Trophoblast cell (in vitro differentiated cells and primary cell): ENCODE results near the gene RASA2.
"Not testable (repeated sequence)": the region's sequence is repeated elsewhere in the genome, so short reads cannot be mapped to it uniquely, and the experiment has no call there.

ENCODE experiments used
- DNase-seq, 2 donors: peaks; one replicate each; pipeline ENCODE4 v3.0.0-alpha.2; 2016
- H2AFZ ChIP-seq: 2 replicates; pipeline ENCODE4 v1.6.1; 2013; ENCODE audit warnings: low read length, moderate library complexity, mild to moderate bottlenecking; ENCODE audit not compliant: insufficient read depth, poor library complexity
- H2AK5ac ChIP-seq: 2 replicates; pipeline ENCODE4 v1.6.1; 2013; ENCODE audit warnings: mild to moderate bottlenecking, low read length
- H2BK120ac ChIP-seq: 2 replicates; pipeline ENCODE4 v1.6.1; 2013; ENCODE audit warnings: low read length, mild to moderate bottlenecking, moderate library complexity; ENCODE audit not compliant: insufficient read depth, poor library complexity
- H2BK12ac ChIP-seq: 2 replicates; pipeline ENCODE4 v1.6.1; 2013; ENCODE audit warnings: mild to moderate bottlenecking, low read length, moderate library complexity
- H2BK5ac ChIP-seq: 2 replicates; pipeline ENCODE4 v1.6.1; 2013; ENCODE audit warnings: low read length, low read depth, moderate library complexity, mild to moderate bottlenecking; ENCODE audit not compliant: poor library complexity
- H3K14ac ChIP-seq: 2 replicates; pipeline ENCODE4 v1.6.1; 2013; ENCODE audit warnings: mild to moderate bottlenecking, low read length
- H3K18ac ChIP-seq: 2 replicates; pipeline ENCODE4 v1.6.1; 2013; ENCODE audit warnings: mild to moderate bottlenecking, low read length
- H3K23ac ChIP-seq: 2 replicates; pipeline ENCODE4 v1.6.1; 2013; ENCODE audit warnings: low read length
- H3K27ac ChIP-seq: 2 replicates; pipeline ENCODE4 v1.5.1; 2013; ENCODE audit warnings: low read depth, mild to moderate bottlenecking, inconsistent platforms, low read length, moderate library complexity
- H3K27me3 ChIP-seq: 2 replicates; pipeline ENCODE4 v1.6.1; 2013; ENCODE audit warnings: inconsistent platforms, mild to moderate bottlenecking, low read length, moderate library complexity; ENCODE audit not compliant: insufficient read depth
- H3K36me3 ChIP-seq, 2 experiments: 1 replicate in 1 of 2; 2 replicates in 1 of 2; pipeline ENCODE4 v1.6.1; 2013; ENCODE audit warnings: low read length in 2 of 2, mild to moderate bottlenecking in 2 of 2, moderate library complexity in 1 of 2; ENCODE audit not compliant: insufficient read depth in 2 of 2, control insufficient read depth in 1 of 2
- H3K4ac ChIP-seq: 2 replicates; pipeline ENCODE4 v1.6.1; 2013; ENCODE audit warnings: low read depth, mild to moderate bottlenecking, low read length, moderate library complexity
- H3K4me1 ChIP-seq, 2 experiments: 1 replicate in 1 of 2; 2 replicates in 1 of 2; pipeline ENCODE4 v1.6.1; 2013; ENCODE audit warnings: low read length in 2 of 2, mild to moderate bottlenecking in 2 of 2, moderate library complexity in 1 of 2; ENCODE audit not compliant: insufficient read depth in 2 of 2, control insufficient read depth in 1 of 2
- H3K4me2 ChIP-seq: 2 replicates; pipeline ENCODE4 v1.6.1; 2013; ENCODE audit warnings: inconsistent platforms, mild to moderate bottlenecking, low read length, moderate library complexity
- H3K4me3 ChIP-seq: 2 replicates; pipeline ENCODE4 v1.5.1; 2013; ENCODE audit warnings: mild to moderate bottlenecking, low read depth, low read length, inconsistent platforms
- H3K79me1 ChIP-seq: one replicate; pipeline ENCODE4 v1.6.1; 2013; ENCODE audit warnings: low read length
- H3K79me2 ChIP-seq: 2 replicates; pipeline ENCODE4 v1.6.1; 2013; ENCODE audit warnings: low read length, mild to moderate bottlenecking; ENCODE audit not compliant: control insufficient read depth, insufficient read depth, poor library complexity
- H3K9ac ChIP-seq: 2 replicates; pipeline ENCODE4 v1.6.1; 2013; ENCODE audit warnings: mild to moderate bottlenecking, low read length
- H3K9me3 ChIP-seq: 2 replicates; pipeline ENCODE4 v1.6.1; 2013; ENCODE audit warnings: low read depth, mild to moderate bottlenecking, control low read depth, inconsistent platforms, low read length; ENCODE audit not compliant: insufficient read depth
- H4K12ac ChIP-seq: 2 replicates; pipeline ENCODE4 v1.6.1; 2013; ENCODE audit warnings: low read depth, mild to moderate bottlenecking, low read length, moderate library complexity
- H4K8ac ChIP-seq: 2 replicates; pipeline ENCODE4 v1.6.1; 2013; ENCODE audit warnings: low read depth, mild to moderate bottlenecking, low read length, moderate library complexity
- H4K91ac ChIP-seq: one replicate; pipeline ENCODE4 v1.6.1; 2013; ENCODE audit warnings: low read depth, mild to moderate bottlenecking, low read length, moderate library complexity
- WGBS: extraction: QIAGEN DNeasy Blood & Tissue Kit; methylation state at CpG from one replicate; pipeline ENCODE4 v1.1.7; 2013; ENCODE audit warnings: missing lambda C conversion rate; ENCODE audit not compliant: insufficient read length, insufficient coverage; ENCODE audit errors: extremely low coverage; 5-methylcytosine and 5-hydroxymethylcytosine counted together

The RASA2 gene

DNA sequence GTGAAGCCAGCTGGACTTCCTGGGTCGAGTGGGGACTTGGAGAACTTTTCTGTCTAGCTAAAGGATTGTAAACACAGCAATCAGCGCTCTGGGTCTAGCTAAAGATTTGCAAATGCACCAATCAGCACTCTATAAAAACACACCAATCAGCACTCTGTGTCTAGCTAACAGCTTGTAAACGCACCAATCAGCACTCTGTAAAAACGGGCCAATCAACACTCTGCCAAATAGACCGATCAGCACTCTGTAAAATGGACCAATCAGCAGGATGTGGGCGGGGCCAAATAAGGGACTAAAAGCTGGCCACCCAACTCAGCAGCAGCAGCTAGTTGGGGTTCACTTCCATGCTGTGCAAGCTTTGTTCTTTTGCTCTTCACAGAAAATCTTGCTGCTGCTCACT is 141.5 kb downstream of the RASA2 start:
- not testable (repeated sequence) for H3K27ac ChIP-seq, H2AFZ ChIP-seq, H3K36me3 ChIP-seq, H4K91ac ChIP-seq, H2AK5ac ChIP-seq, H3K79me2 ChIP-seq, H3K23ac ChIP-seq, H3K9ac ChIP-seq, H3K14ac ChIP-seq, H3K79me1 ChIP-seq, H2BK5ac ChIP-seq, H3K4ac ChIP-seq, DNase-seq, H2BK120ac ChIP-seq, H3K27me3 ChIP-seq, H3K9me3 ChIP-seq, H2BK12ac ChIP-seq, H3K18ac ChIP-seq, H3K4me3 ChIP-seq, H4K8ac ChIP-seq, H3K4me2 ChIP-seq, H4K12ac ChIP-seq, H3K4me1 ChIP-seq
- no CpG with 5 or more reads among the region's 6 CpGs for WGBS

DNA sequence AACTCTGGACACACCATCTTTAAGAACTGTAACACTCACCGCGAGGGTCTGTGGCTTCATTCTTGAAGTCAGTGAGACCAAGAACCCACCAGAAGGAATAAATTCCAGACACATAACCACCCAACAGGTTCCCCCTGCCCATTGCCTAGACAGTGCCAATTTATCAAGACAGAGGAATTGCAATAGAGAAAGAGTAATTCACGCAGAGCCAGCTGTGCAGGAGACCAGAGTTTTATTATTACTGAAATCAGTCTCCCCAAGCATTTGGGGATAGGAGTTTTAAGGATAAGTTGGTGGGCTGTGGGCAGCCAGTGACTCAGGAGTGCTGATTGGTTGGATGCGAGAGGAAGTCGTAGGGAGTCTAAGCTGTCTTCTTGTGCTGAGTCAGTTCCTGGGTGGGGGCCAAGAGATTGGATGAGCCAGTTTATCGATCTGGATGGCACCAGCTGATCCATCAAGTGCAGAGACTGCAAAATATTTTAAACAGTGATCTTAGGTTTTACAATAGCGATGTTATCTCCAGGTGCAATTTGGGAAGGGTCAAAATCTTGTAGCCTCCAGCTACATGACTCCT is 142.1 kb downstream of the RASA2 start:
- not testable (repeated sequence) for H2AFZ ChIP-seq, H3K36me3 ChIP-seq, H3K9ac ChIP-seq, H4K91ac ChIP-seq, H2AK5ac ChIP-seq, H4K12ac ChIP-seq, H2BK120ac ChIP-seq, H3K27me3 ChIP-seq, H3K4ac ChIP-seq, H3K4me3 ChIP-seq, H3K4me2 ChIP-seq, H3K14ac ChIP-seq, DNase-seq, H3K18ac ChIP-seq, H4K8ac ChIP-seq, H2BK12ac ChIP-seq, H3K79me2 ChIP-seq, H3K79me1 ChIP-seq, H3K27ac ChIP-seq, H3K4me1 ChIP-seq, H3K9me3 ChIP-seq, H3K23ac ChIP-seq, H2BK5ac ChIP-seq
- no CpG with 5 or more reads among the region's 7 CpGs for WGBS

DNA sequence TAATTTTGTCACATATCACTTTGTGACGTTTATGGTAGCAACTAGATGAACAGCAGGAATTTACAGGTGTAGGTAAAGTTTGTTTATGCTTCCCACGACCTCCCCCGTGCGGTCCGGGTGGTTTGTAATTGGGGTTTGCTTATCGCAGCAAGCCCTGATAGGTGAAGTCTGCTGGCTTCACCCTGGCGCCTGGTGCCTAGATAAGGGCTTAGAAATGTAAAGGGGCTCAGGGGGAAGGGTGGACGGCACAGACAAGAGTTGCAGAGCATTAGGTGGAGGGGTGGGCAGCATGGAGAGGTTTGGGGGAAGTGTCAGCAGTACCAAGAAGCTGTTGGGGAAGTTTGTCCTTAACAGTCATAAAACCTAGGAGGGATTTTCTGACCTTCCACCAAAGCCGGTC is 143.1 kb downstream of the RASA2 start:
- H2BK12ac ChIP-seq, result no peak overlapping the region
- no peaks in the 10 kb centered on the region for H3K27me3 ChIP-seq
- no peaks in the 10 kb centered on the region for H3K79me1 ChIP-seq
- H4K12ac ChIP-seq, result no peak overlapping the region
- no peak overlapping the region for H4K8ac ChIP-seq
- H2AFZ ChIP-seq, result no peak overlapping the region
- H3K9ac ChIP-seq, result no peak overlapping the region
- H3K79me2 ChIP-seq, result no peaks in the 10 kb centered on the region
- no peak overlapping the region for H3K4ac ChIP-seq
- H3K23ac ChIP-seq, result no peak overlapping the region
- no peak overlapping the region for H3K4me2 ChIP-seq
- H4K91ac ChIP-seq, result no peak overlapping the region
- H2AK5ac ChIP-seq, result no peak overlapping the region
- H3K14ac ChIP-seq, result no peak overlapping the region
- H3K27ac ChIP-seq, result no peak overlapping the region
- H2BK5ac ChIP-seq, result no peak overlapping the region
- H3K18ac ChIP-seq, result no peak overlapping the region
- no peak overlapping the region for H2BK120ac ChIP-seq
- DNase-seq, result no peak
- no CpG with 5 or more reads among the region's 9 CpGs for WGBS
- no peaks in the 10 kb centered on the region for H3K4me1 ChIP-seq
- H3K4me3 ChIP-seq, result no peak overlapping the region
- H3K36me3 ChIP-seq, result no peaks in the 10 kb centered on the region
- H3K9me3 ChIP-seq, result peaks cover 7% of the 10 kb centered on the region

DNA sequence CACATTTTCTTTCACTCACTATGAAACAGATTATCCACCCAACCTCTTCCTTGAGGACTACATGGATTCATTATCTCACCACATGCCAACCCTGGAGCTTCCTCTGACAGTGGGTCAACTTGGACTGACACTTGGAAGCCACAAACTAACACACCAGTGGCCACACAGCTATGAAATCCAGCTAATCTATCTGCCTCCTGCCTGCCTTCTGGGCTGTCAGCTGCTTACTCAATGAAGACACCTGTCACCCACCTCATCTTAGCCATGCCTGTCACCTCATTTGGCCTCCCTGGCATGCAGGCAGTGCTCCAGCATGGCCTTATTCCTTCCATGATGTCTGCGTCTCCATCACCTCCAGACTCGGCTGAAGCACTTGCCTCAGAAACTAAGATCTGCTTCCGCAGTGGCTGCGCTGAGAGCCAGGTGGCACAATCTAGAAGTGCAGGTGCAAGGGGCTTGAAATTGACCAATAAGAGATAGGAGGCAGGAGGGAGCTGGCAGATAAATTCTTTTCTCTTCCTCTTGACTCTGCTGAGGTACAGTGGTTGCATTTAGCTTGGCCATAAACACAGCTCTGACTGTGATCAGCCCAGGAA is 146.1 kb downstream of the RASA2 start:
- DNase-seq, result no peak
- no CpG with 5 or more reads among the region's 4 CpGs for WGBS

More for the DNA sequence above, 146.1 kb downstream of the RASA2 start:
- H4K12ac ChIP-seq, result no peak overlapping the region
- no peaks in the 10 kb centered on the region for H3K27me3 ChIP-seq
- no peak overlapping the region for H3K18ac ChIP-seq
- peaks cover 5% of the 10 kb centered on the region for H3K9me3 ChIP-seq
- H2AK5ac ChIP-seq, result no peak overlapping the region
- H3K14ac ChIP-seq, result no peak overlapping the region
- H3K9ac ChIP-seq, result no peak overlapping the region
- H3K27ac ChIP-seq, result no peak overlapping the region
- H3K79me2 ChIP-seq, result no peaks in the 10 kb centered on the region
- H3K79me1 ChIP-seq, result no peaks in the 10 kb centered on the region
- H3K4me1 ChIP-seq, result no peaks in the 10 kb centered on the region
- no peak overlapping the region for H4K91ac ChIP-seq
- no peak overlapping the region for H3K23ac ChIP-seq
- no peak overlapping the region for H2AFZ ChIP-seq
- H3K4ac ChIP-seq, result no peak overlapping the region
- H2BK12ac ChIP-seq, result no peak overlapping the region
- H3K36me3 ChIP-seq, result no peaks in the 10 kb centered on the region
- no peak overlapping the region for H4K8ac ChIP-seq
- no peak overlapping the region for H3K4me2 ChIP-seq
- H3K4me3 ChIP-seq, result no peak overlapping the region
- no peak overlapping the region for H2BK5ac ChIP-seq
- no peak overlapping the region for H2BK120ac ChIP-seq
